Measurements from ENCODE around the gene EBLN2.
"Not testable (repeated sequence)": the region's sequence is repeated elsewhere in the genome, so short reads cannot be mapped to it uniquely, and the experiment has no call there.

The EBLN2 gene

DNA sequence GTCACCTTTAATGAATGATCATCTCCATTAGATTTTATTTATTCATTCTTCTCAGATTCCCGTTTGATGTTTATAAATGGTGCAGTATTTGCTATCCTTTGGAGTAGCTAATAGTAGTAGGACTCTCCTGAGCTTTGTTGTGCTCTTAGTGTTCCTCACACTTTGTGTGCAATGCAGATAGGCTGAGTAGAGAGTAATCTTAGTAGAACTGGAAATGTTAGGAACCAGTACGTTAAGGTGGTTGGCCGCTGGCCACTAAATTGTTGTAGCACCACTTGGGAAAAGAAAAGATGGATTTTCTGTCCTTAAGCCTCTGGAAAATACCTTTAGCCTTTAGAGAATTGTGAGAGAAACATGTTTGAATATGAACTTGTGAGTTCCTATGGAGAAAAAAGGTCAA, 19.9 kb upstream of the EBLN2 start:
- ATAC-seq (replicated peaks) (no peak), DNase-seq (no peak)
- peak overlapping the region in 1 of 2 donors; percentile 5 for H3K4me3 Mint-ChIP-seq
- no peaks in the 10 kb centered on the region for H3K27me3 Mint-ChIP-seq
- H3K9me3 Mint-ChIP-seq: no peaks in the 10 kb centered on the region
- peaks cover 6% of the 10 kb centered on the region for H3K36me3 Mint-ChIP-seq (ENCODE audit: insufficient read depth)
- peaks cover 40 to 61% of the 10 kb centered on the region in 2 donors for H3K4me1 Mint-ChIP-seq (ENCODE audit: low read depth in 2 of 2)
- H3K27ac Mint-ChIP-seq: peak overlapping the region in 1 of 2 donors; percentile 63

DNA sequence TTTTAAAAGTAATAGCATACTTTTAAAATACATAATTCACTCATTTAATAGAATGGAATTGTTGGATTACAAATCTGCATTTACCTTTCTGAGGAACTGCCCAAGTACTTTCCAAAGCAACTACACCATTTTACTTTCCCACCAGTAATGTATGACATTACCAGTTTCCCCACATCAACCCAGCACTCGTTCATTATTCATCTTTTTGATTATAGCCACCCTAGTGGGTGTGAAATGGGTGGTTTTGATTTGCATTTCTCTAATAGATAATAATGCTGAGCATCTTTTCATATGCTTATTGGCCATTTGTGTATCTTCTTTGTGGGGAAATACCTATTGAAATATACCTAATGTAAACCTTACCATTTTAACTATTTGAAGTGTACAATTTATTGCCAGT, 18.0 kb upstream of the EBLN2 start:
- peaks cover 31 to 51% of the 10 kb centered on the region in 2 donors for H3K4me1 Mint-ChIP-seq (ENCODE audit: low read depth in 2 of 2)
- DNase-seq (no peak), ATAC-seq (replicated peaks) (no peak)
- no peaks in the 10 kb centered on the region for H3K9me3 Mint-ChIP-seq
- peaks cover 23% of the 10 kb centered on the region for H3K36me3 Mint-ChIP-seq (ENCODE audit: insufficient read depth)
- H3K4me3 Mint-ChIP-seq: peak overlapping the region in 1 of 2 donors; percentile 3
- H3K27ac Mint-ChIP-seq: peak overlapping the region; percentile 39 to 66
- H3K27me3 Mint-ChIP-seq: no peaks in the 10 kb centered on the region

DNA sequence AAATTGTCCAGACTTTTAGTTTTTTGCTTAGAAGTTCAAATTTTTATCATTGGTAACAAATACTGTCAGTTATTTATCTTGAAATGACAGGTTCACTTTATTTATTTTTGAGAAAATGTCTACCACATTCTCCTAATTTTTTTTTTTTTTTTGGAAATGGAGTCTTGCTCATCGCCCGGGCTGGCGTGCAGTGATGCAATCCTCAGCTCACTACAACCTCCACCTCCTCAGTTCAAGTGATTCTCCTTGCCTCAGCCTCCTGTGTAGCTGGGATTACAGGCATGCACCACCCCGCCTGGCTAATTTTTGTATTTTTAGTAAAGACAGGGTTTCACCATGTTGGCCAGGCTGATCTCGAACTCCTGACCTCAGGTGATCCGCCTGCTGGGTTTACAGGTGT, 16.1 kb upstream of the EBLN2 start:
- Mint-ChIP-seq H3K27me3 (no peaks in the 10 kb centered on the region), H3K36me3 (ENCODE audit: insufficient read depth) (peaks cover 40% of the 10 kb centered on the region), H3K9me3 (no peaks in the 10 kb centered on the region), H3K4me1 (ENCODE audit: low read depth in 2 of 2) (peaks cover 31 to 50% of the 10 kb centered on the region in 2 donors), H3K27ac (peak overlapping the region; percentile 51 to 86), H3K4me3 (no peak overlapping the region)
- no peak for ATAC-seq (replicated peaks)
- DNase-seq: no peak

DNA sequence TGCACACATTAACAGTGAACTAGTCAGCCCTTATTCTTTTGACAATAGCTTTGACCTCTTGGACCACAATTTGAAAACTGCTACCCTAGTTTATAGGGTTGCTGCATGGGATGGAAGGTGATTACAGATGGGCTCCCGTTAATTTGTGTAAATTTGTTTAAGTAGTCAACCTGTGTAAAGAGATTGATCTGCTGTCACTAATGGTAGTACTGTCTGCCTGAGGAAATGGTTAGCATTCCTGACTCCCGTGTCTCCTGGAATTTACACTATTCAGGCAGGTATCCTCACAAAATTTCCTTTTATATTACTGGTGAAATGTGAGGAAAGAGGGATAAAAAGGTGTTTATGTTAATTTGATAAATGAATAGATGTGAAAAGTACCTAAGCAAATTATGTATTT, 15.3 kb upstream of the EBLN2 start:
- H3K4me1 Mint-ChIP-seq (ENCODE audit: low read depth in 2 of 2): peaks cover 28 to 44% of the 10 kb centered on the region in 2 donors
- no peaks in the 10 kb centered on the region for H3K9me3 Mint-ChIP-seq
- peaks cover 44% of the 10 kb centered on the region for H3K36me3 Mint-ChIP-seq (ENCODE audit: insufficient read depth)
- no peak for DNase-seq
- no peaks in the 10 kb centered on the region for H3K27me3 Mint-ChIP-seq
- no peak overlapping the region for H3K4me3 Mint-ChIP-seq
- ATAC-seq (replicated peaks): no peak
- peak overlapping the region in 1 of 2 donors; percentile 15 for H3K27ac Mint-ChIP-seq

DNA sequence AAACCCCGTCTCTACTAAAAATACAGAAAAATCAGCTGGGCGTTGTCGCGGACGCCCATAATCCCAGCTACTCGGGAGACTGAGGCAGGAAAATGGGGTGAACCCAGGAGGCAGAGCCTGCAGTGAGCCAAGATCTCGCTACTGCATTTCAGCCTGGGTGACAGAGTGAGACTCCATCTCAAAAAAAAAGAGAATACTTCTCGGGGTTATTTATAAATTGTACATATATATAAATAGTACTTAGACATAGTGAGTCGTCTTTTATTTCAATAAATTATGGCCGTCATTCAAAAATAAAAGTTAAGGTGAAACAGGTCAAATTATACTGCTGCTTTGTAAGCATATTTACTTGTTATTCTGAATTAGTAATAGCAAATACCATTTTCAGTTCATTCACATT, 12.1 kb upstream of the EBLN2 start:
- DNase-seq: no peak
- no peak for ATAC-seq (replicated peaks)
- Mint-ChIP-seq H3K4me1 (ENCODE audit: low read depth in 2 of 2) (peaks cover 14 to 31% of the 10 kb centered on the region in 2 donors), H3K4me3 (no peak overlapping the region), H3K9me3 (no peaks in the 10 kb centered on the region), H3K27ac (no peak overlapping the region), H3K27me3 (no peaks in the 10 kb centered on the region), H3K36me3 (ENCODE audit: insufficient read depth) (peaks cover 46% of the 10 kb centered on the region)

DNA sequence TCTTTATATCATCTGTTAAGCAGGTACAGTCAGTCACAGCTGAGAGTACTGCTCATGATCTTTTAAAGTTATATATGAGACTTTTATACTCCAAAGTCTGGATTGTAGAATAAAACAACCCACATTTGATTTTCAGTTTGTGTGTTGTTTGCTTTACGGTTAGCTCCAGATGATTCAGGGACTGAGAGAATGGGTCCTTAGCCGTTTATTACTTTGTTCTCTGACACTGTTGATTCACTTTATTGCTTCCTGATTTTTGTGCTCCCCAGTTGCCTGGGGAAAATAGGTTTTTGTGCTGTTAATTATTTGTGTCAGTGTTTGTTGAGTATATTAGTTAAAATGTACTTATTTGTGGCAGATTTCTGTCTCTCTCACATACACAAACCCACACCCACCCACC, 8.6 kb upstream of the EBLN2 start:
- Mint-ChIP-seq H3K9me3 (no peaks in the 10 kb centered on the region), H3K36me3 (ENCODE audit: insufficient read depth) (peaks cover 39% of the 10 kb centered on the region), H3K4me3 (no peak overlapping the region), H3K27me3 (no peaks in the 10 kb centered on the region), H3K4me1 (ENCODE audit: low read depth in 2 of 2) (peaks cover 9 to 27% of the 10 kb centered on the region in 2 donors), H3K27ac (peak overlapping the region; percentile 28 to 73)
- ATAC-seq (replicated peaks) (no peak), DNase-seq (no peak)

DNA sequence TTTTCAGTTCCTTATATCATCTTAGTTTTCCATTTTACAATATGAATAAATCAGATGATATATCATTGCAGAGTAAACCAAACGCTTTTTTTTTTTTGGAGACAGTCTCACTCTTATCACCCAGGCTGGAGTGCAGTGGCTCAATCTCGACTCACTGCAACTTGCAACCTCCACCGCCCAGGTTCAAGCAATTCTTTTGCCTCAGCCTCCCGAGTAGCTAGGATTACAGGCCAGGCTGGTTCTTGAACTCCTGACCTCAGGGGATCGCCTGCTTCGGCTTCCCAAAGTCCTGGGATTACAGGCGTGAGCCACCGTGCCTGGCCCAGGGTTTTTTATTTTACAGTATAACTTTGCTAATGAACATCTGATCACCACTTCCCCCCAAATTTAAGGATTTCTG, 5.9 kb upstream of the EBLN2 start:
- Mint-ChIP-seq H3K4me1 (ENCODE audit: low read depth in 2 of 2) (peaks cover 12 to 26% of the 10 kb centered on the region in 2 donors), H3K4me3 (no peak overlapping the region), H3K36me3 (ENCODE audit: insufficient read depth) (peaks cover 24% of the 10 kb centered on the region), H3K27ac (peak overlapping the region; percentile 16 to 42), H3K9me3 (no peaks in the 10 kb centered on the region), H3K27me3 (no peaks in the 10 kb centered on the region)
- ATAC-seq (replicated peaks): no peak
- DNase-seq: no peak

DNA sequence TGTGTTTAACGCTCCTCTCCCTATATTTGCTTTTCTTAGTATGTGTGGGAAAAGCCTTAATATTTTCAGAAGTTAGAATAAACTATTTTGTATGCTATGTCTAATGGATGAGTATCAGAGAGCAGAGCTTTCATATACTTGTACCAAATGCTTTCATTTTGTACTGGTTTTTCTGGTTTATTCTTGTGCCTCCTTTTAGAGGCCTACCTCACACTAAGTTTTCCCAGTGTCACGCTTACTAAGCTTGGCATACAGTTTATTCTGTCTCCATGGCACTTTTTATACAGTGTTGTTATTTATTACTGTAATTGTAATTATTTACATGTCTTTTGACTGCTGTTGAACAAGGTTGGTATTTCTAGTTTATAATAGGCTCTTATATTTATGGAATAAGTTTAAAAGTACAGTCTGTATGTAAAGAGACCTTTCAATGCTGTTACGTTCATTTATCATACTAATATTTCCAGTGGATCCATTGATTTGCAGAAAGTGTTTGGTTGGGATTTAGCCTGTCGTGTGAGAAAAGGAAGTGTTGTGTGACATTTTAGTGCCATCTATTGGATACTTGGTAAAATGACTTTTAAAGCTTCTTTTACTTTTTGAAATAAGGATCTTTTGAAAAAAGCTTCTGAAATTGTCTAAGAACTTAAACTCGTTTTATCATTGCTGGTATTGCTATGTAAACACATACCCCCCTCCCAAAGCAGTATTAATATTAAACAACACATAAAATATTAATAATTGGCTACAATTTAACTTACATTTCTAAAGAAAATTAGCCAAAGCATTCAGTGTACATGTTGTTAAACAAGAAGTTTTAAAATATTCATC, 5.2 kb upstream of the EBLN2 start:
- DNase-seq: no peak
- Mint-ChIP-seq H3K27ac (peak overlapping the region in 1 of 2 donors; percentile 42), H3K27me3 (no peaks in the 10 kb centered on the region), H3K4me3 (no peak overlapping the region), H3K9me3 (no peaks in the 10 kb centered on the region), H3K36me3 (ENCODE audit: insufficient read depth) (peaks cover 22% of the 10 kb centered on the region), H3K4me1 (ENCODE audit: low read depth in 2 of 2) (peaks cover 10 to 26% of the 10 kb centered on the region in 2 donors)
- peak; percentile 29 for ATAC-seq (replicated peaks)

DNA sequence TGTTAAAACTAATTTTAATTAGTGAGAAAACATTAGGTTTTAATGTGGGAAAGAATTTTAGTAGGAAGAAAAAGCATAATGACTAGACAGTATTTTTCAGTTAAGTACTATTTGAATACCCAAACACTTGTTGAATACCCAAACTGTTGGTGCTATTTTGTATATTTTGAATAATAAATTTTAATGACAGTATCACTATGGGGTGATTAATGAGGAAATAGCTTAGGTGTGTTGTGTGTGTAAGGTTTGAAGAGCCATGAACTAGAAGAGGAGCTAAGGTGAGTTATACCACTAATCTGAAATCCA, 4.7 kb upstream of the EBLN2 start:
- no peak for ATAC-seq (replicated peaks)

DNA sequence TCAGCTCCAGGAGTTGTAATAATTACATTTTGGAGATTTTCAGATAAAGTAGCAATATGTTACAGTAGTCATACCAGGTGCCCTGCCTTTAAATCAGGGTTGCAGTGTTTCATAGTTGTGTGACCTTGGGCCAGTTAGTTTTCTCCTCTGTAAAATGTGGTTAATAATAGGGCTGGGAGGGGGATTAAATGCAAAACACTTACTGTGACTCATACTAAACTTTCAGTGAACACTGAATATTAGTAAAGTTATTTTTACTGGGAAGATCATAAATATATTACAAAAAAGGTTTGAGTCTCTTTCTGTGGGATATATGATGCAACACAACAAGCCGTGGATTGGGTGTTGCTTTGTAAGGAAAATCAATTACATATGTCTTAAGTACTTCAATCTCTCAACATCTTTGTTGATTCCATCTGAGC, 1.1 kb upstream of the EBLN2 start:
- no peaks in the 10 kb centered on the region for H3K27me3 Mint-ChIP-seq
- DNase-seq: no peak
- H3K4me1 Mint-ChIP-seq (ENCODE audit: low read depth in 2 of 2): peaks cover 6 to 14% of the 10 kb centered on the region in 2 donors
- no peaks in the 10 kb centered on the region for H3K9me3 Mint-ChIP-seq
- peaks cover 43% of the 10 kb centered on the region for H3K36me3 Mint-ChIP-seq (ENCODE audit: insufficient read depth)
- no peak overlapping the region for H3K4me3 Mint-ChIP-seq
- peak overlapping the region in 1 of 2 donors; percentile 7 for H3K27ac Mint-ChIP-seq
- ATAC-seq (replicated peaks): no peak

More for the DNA sequence above, 4.7 kb upstream of the EBLN2 start:
- no peaks in the 10 kb centered on the region for H3K27me3 Mint-ChIP-seq
- no peak for DNase-seq
- no peak overlapping the region for H3K4me3 Mint-ChIP-seq
- H3K9me3 Mint-ChIP-seq: no peaks in the 10 kb centered on the region
- H3K27ac Mint-ChIP-seq: no peak overlapping the region
- H3K36me3 Mint-ChIP-seq (ENCODE audit: insufficient read depth): peaks cover 19% of the 10 kb centered on the region
- peaks cover 8 to 25% of the 10 kb centered on the region in 2 donors for H3K4me1 Mint-ChIP-seq (ENCODE audit: low read depth in 2 of 2)

DNA sequence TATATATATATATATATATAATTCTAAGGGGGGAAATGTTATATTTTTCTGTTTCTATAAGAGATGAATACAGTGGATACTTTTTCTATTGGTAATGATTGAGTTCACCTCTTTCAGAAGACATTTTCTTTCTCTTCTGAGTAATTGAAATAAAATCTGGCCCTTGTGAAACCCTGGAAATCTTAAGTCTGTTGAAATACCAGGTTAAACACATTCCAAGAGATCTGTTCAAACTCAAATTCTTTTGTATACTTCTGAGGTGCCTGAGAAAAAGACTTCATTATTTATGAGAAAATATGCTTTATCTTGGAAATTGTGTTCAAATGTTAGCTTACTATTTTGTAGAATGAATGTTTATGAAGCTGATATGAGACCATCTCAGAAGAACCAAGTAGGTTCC, 4.8 kb downstream of the EBLN2 start:
- H3K9me3 Mint-ChIP-seq; H3K27ac Mint-ChIP-seq; H3K4me1 Mint-ChIP-seq (ENCODE audit: low read depth in 2 of 2); ATAC-seq (replicated peaks); H3K27me3 Mint-ChIP-seq; DNase-seq; H3K4me3 Mint-ChIP-seq: not testable (repeated sequence)
- H3K36me3 Mint-ChIP-seq (ENCODE audit: insufficient read depth): peaks cover 40% of the 10 kb centered on the region

DNA sequence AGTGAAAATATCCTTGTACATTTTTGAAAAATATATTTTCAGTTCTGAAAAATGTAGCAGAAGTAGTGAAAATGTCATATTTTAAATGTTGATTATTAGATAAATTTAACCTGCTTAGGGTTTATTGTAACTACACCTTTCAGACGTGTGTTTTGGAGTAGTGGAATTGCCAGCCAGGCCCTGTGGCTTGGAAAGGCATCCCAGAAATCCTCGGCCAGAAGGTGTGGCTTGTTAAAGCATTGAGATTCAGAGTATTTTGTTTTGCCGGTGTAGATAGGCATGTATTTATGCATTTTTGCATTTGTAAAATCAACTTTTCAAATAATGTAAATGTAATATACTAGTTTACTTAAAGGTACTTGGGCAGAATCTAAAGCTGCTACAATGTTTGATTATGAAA, 7.0 kb downstream of the EBLN2 start:
- Mint-ChIP-seq H3K27ac (no peak overlapping the region), H3K36me3 (ENCODE audit: insufficient read depth) (peaks cover 24% of the 10 kb centered on the region)
- no peak for ATAC-seq (replicated peaks)

DNA sequence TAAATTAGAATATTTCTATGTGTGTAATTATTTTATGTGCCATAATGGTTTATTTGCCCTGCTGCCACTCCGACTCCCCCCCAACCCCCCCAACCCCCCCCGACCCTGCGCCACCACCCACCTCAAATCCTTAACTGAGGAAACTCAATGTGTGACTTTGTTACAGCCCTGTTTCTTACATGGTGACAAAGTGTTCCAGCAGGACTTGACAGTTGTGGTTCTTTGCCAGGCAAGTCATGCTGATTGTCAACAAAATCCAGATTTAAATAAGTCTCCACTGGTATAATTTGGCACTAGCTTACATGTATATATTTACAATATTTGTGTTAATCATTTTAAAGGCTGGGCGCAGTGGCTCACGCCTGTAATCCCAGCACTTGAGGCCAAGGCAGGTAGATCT, 7.7 kb downstream of the EBLN2 start:
- Mint-ChIP-seq H3K9me3 (no peaks in the 10 kb centered on the region), H3K4me1 (ENCODE audit: low read depth in 2 of 2) (peaks cover 7 to 9% of the 10 kb centered on the region in 2 donors), H3K27ac (no peak overlapping the region), H3K36me3 (ENCODE audit: insufficient read depth) (peaks cover 22% of the 10 kb centered on the region), H3K4me3 (no peak overlapping the region), H3K27me3 (no peaks in the 10 kb centered on the region)
- DNase-seq (no peak), ATAC-seq (replicated peaks) (no peak)

More for the DNA sequence above, 7.0 kb downstream of the EBLN2 start:
- peaks cover 4 to 7% of the 10 kb centered on the region in 2 donors for H3K4me1 Mint-ChIP-seq (ENCODE audit: low read depth in 2 of 2)
- no peak overlapping the region for H3K4me3 Mint-ChIP-seq
- H3K27me3 Mint-ChIP-seq: no peaks in the 10 kb centered on the region
- H3K9me3 Mint-ChIP-seq: no peaks in the 10 kb centered on the region
- DNase-seq: no peak

DNA sequence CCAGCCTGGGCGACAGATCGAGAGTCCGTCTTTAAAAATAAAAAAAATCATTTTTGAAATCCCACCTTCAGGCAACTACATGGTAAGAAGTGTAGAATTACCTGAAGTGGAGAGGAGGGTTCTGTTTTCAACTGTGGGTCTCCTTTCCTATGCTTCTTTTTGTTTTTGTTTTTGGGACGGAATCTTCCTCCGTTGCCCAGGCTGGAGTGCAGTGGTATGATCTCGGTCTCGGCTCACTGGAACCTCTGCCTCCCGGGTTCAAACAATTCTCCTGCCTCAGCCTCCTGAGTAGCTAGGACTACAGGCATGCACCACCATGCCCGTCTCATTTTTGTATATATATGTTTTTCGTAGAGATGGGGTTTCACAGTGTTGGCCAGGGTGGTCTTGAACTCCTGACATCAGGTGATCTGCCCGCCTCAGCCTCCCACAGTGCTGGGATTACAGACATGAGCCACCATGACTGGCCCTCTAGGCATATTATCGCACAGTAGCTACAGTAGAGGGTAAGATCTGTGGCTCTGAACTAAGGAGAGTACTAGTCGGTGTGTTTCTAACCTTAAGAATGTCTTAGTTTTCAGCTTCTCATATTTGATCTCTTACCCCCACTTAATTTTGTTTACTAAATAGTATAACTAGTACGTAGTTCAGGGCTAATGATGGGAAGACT, 8.5 kb downstream of the EBLN2 start:
- Mint-ChIP-seq H3K27ac (no peak overlapping the region), H3K36me3 (ENCODE audit: insufficient read depth) (peaks cover 15% of the 10 kb centered on the region), H3K4me3 (no peak overlapping the region), H3K27me3 (no peaks in the 10 kb centered on the region), H3K9me3 (no peaks in the 10 kb centered on the region), H3K4me1 (ENCODE audit: low read depth in 2 of 2) (peaks cover 10 to 12% of the 10 kb centered on the region in 2 donors)
- ATAC-seq (replicated peaks) (no peak), DNase-seq (no peak)

Measured in effector memory CD8-positive, alpha-beta T cell (primary cell).